ENCODE results near the gene SEMA4F. TPM values are rescaled to one million over a fixed set of nuclear protein-coding genes. Genes with fewer than 3 reads are reported as not detected.
"Not testable (repeated sequence)": the region's sequence is repeated elsewhere in the genome, so short reads cannot be mapped to it uniquely, and the experiment has no call there.

SEMA4F gene
- total RNA-seq, 1 donor from 2014 or later: 12.5 TPM

DNA sequence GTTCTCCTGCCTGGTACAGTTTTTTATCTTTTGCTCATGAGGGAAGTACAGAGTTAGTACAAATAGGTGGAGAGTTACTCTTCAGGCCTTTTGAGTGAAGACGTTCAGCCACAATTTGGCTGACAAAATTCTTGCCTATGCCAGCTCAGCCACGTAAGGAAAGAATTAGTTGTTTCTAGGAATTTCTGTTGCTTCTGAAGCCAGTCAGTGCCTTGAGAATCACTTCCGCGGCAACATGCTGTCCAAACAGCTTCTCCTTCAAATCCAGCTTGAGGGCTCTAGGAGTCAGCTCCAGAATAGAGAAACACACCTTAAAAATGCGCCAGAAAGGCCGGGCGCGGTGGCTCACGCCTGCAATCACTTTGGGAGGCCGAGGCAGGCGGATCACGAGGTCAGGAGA, 33.4 kb upstream of the SEMA4F start:
- H3K9me3 ChIP-seq (ENCODE audit: insufficient read depth, low read depth, low read length): no peaks in the 10 kb centered on the region
- FAIRE-seq (no peak), DNase-seq (ENCODE audit: low read depth) (no peak)
- Mint-ChIP-seq H3K27ac (ENCODE audit: unreplicated experiment) (no peak overlapping the region), H3K4me3 (ENCODE audit: unreplicated experiment) (no peak overlapping the region), H3K4me1 (ENCODE audit: low read depth, unreplicated experiment) (peaks cover 3% of the 10 kb centered on the region), H3K27me3 (ENCODE audit: low read depth, unreplicated experiment) (peaks cover 5% of the 10 kb centered on the region), H3K36me3 (ENCODE audit: low read depth, unreplicated experiment) (no peaks in the 10 kb centered on the region), H3K9me3 (ENCODE audit: unreplicated experiment) (no peaks in the 10 kb centered on the region)
- H3K79me2 ChIP-seq (ENCODE audit: insufficient read depth, low read length): no peaks in the 10 kb centered on the region
- H3K27me3 ChIP-seq (ENCODE audit: insufficient read depth, low read length): peaks cover 33% of the 10 kb centered on the region
- no peaks in the 10 kb centered on the region for H3K4me1 ChIP-seq (ENCODE audit: insufficient read depth, low read length)
- H3K4me3 ChIP-seq (ENCODE audit: insufficient read depth, low read depth, low read length): no peak overlapping the region
- no peak overlapping the region for H3K9ac ChIP-seq (ENCODE audit: low read length)
- H4K20me1 ChIP-seq (ENCODE audit: insufficient read depth, low read length): no peaks in the 10 kb centered on the region
- H3K27ac ChIP-seq (ENCODE audit: low read depth, low read length): no peak overlapping the region
- no peak overlapping the region for H2AFZ ChIP-seq (ENCODE audit: low read depth, low read length)
- TF ChIP-seq EZH2 (IDR thresholded peaks at IDR 0.05; ENCODE audit: insufficient read depth, low read length): no peak
- no peak overlapping the region for H3K4me2 ChIP-seq (ENCODE audit: low read length)
- no peaks in the 10 kb centered on the region for H3K36me3 ChIP-seq (ENCODE audit: insufficient read depth, low read length)

DNA sequence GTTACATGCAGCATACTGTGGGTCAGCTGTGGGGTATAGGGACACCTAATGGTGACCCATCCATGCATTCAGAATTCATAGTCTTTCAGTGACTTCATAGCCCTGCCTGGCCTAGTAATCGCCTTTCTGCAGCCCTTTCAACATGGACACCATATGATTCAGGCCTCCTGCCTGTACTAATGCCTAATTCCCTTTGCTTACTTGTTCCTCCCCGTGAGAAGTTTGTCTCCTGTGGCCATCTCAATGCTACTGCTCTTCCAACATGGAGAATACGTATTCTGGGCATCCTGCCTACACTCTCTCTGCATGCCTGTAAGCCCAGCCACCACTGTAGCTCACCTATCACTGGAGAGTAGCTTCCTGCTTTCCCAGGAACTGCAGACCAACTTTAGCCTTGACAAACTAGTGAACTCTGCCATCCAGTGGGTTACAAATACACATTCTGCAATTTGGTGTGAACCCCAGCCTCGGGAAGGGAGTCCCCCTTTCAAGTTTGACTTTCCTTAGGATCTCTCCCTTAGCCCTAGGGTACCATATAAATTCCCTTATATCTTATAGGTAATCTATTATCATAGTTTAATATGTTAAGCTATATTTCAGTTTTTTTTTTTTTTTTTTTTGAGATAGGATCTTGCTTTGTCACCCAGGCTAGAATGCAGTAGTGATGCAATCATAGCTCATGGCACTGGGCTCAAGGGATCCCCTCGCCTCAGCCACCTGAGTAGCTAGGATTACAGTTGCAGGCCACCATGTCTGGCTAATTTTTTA, 28.2 kb upstream of the SEMA4F start:
- no peak overlapping the region for H3K4me3 Mint-ChIP-seq (ENCODE audit: unreplicated experiment)
- FAIRE-seq (no peak), DNase-seq (ENCODE audit: low read depth) (no peak)
- H3K9me3 Mint-ChIP-seq (ENCODE audit: unreplicated experiment): no peaks in the 10 kb centered on the region
- Histone ChIP-seq H3K4me2 (ENCODE audit: low read length) (no peak overlapping the region), H4K20me1 (ENCODE audit: insufficient read depth, low read length) (no peaks in the 10 kb centered on the region), H3K4me1 (ENCODE audit: insufficient read depth, low read length) (no peaks in the 10 kb centered on the region), H3K27me3 (ENCODE audit: insufficient read depth, low read length) (peaks cover 2% of the 10 kb centered on the region), H3K79me2 (ENCODE audit: insufficient read depth, low read length) (no peaks in the 10 kb centered on the region), H3K9me3 (ENCODE audit: insufficient read depth, low read depth, low read length) (no peaks in the 10 kb centered on the region), H3K27ac (ENCODE audit: low read depth, low read length) (no peak overlapping the region), H3K36me3 (ENCODE audit: insufficient read depth, low read length) (no peaks in the 10 kb centered on the region), H3K9ac (ENCODE audit: low read length) (no peak overlapping the region), H3K4me3 (ENCODE audit: insufficient read depth, low read depth, low read length) (no peak overlapping the region), H2AFZ (ENCODE audit: low read depth, low read length) (no peak overlapping the region)
- no peaks in the 10 kb centered on the region for H3K27me3 Mint-ChIP-seq (ENCODE audit: low read depth, unreplicated experiment)
- no peak overlapping the region for H3K27ac Mint-ChIP-seq (ENCODE audit: unreplicated experiment)
- TF ChIP-seq EZH2 (IDR thresholded peaks at IDR 0.05; ENCODE audit: insufficient read depth, low read length): no peak
- TF ChIP-seq, protein P1, sequence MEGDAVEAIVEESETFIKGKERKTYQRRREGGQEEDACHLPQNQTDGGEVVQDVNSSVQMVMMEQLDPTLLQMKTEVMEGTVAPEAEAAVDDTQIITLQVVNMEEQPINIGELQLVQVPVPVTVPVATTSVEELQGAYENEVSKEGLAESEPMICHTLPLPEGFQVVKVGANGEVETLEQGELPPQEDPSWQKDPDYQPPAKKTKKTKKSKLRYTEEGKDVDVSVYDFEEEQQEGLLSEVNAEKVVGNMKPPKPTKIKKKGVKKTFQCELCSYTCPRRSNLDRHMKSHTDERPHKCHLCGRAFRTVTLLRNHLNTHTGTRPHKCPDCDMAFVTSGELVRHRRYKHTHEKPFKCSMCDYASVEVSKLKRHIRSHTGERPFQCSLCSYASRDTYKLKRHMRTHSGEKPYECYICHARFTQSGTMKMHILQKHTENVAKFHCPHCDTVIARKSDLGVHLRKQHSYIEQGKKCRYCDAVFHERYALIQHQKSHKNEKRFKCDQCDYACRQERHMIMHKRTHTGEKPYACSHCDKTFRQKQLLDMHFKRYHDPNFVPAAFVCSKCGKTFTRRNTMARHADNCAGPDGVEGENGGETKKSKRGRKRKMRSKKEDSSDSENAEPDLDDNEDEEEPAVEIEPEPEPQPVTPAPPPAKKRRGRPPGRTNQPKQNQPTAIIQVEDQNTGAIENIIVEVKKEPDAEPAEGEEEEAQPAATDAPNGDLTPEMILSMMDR (IDR thresholded peaks at IDR 0.05; ENCODE audit: insufficient read depth, low read depth, low read length): no peak
- no peaks in the 10 kb centered on the region for H3K4me1 Mint-ChIP-seq (ENCODE audit: low read depth, unreplicated experiment)
- H3K36me3 Mint-ChIP-seq (ENCODE audit: low read depth, unreplicated experiment): no peaks in the 10 kb centered on the region

DNA sequence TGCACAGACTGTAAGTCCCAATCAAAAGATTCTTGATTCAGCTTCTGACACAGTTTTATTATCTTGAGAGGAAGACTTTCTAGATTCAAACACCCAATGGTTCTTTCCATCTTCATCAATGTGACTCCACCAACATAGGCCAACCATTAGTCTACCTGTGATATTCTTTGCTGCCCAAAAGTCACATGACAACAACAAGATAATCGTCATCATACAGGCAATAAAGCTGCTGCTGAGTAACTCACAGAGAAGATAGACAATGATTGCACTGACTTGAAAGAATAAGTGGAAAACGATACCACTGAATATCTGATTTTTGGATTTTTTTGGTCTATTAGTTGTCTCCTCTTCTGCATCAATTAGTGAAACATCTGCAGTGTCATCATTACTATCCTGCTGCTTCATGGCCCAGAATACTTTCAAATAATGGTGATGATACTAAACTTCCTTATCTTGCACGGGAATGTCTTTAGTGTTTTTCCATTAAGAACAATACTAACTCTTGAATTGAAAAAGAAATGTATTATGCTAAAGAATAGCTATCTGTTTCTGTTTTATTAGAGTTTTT, 25.4 kb upstream of the SEMA4F start:
- no peaks in the 10 kb centered on the region for H3K4me1 ChIP-seq (ENCODE audit: insufficient read depth, low read length)
- H4K20me1 ChIP-seq (ENCODE audit: insufficient read depth, low read length): no peaks in the 10 kb centered on the region
- no peaks in the 10 kb centered on the region for H3K9me3 Mint-ChIP-seq (ENCODE audit: unreplicated experiment)
- no peak overlapping the region for H3K27ac Mint-ChIP-seq (ENCODE audit: unreplicated experiment)
- H3K36me3 Mint-ChIP-seq (ENCODE audit: low read depth, unreplicated experiment): no peaks in the 10 kb centered on the region
- no peak for TF ChIP-seq EZH2 (IDR thresholded peaks at IDR 0.05; ENCODE audit: insufficient read depth, low read length)
- TF ChIP-seq, protein P1 (IDR thresholded peaks at IDR 0.05; ENCODE audit: insufficient read depth, low read depth, low read length): no peak
- H2AFZ ChIP-seq (ENCODE audit: low read depth, low read length): no peak overlapping the region
- no peak for FAIRE-seq
- no peak overlapping the region for H3K9ac ChIP-seq (ENCODE audit: low read length)
- H3K4me2 ChIP-seq (ENCODE audit: low read length): no peak overlapping the region
- DNase-seq (ENCODE audit: low read depth): no peak
- no peaks in the 10 kb centered on the region for H3K9me3 ChIP-seq (ENCODE audit: insufficient read depth, low read depth, low read length)
- no peak overlapping the region for H3K27ac ChIP-seq (ENCODE audit: low read depth, low read length)
- no peak overlapping the region for H3K4me3 Mint-ChIP-seq (ENCODE audit: unreplicated experiment)
- H3K27me3 Mint-ChIP-seq (ENCODE audit: low read depth, unreplicated experiment): no peaks in the 10 kb centered on the region
- no peaks in the 10 kb centered on the region for H3K36me3 ChIP-seq (ENCODE audit: insufficient read depth, low read length)
- H3K79me2 ChIP-seq (ENCODE audit: insufficient read depth, low read length): no peaks in the 10 kb centered on the region
- H3K27me3 ChIP-seq (ENCODE audit: insufficient read depth, low read length): peaks cover 2% of the 10 kb centered on the region
- no peak overlapping the region for H3K4me3 ChIP-seq (ENCODE audit: insufficient read depth, low read depth, low read length)
- peaks cover 9% of the 10 kb centered on the region for H3K4me1 Mint-ChIP-seq (ENCODE audit: low read depth, unreplicated experiment)

DNA sequence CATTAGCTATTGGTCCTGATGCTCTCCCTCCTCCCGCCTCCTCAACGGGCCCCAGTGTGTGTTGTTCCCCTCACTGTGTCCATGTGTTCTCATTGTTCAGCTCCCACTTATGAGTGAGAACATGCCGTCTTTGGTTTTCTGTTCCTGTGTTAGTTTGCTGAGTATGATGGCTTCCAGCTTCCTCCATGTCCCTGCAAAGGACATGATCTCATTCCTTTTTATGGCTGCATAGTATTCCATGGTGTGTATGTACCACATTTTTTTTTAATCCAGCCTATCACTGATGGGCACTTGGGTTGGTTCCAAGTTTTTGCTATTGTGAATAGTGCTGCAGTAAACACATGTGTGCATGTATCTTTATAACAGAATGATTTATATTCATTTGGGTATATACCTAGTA, 23.6 kb upstream of the SEMA4F start:
- not testable (repeated sequence) for H3K4me1 ChIP-seq (ENCODE audit: insufficient read depth, low read length); H3K9me3 Mint-ChIP-seq (ENCODE audit: unreplicated experiment); H3K79me2 ChIP-seq (ENCODE audit: insufficient read depth, low read length); H3K27me3 ChIP-seq (ENCODE audit: insufficient read depth, low read length); H3K9ac ChIP-seq (ENCODE audit: low read length); H3K4me2 ChIP-seq (ENCODE audit: low read length); H3K27ac Mint-ChIP-seq (ENCODE audit: unreplicated experiment); FAIRE-seq; H3K9me3 ChIP-seq (ENCODE audit: insufficient read depth, low read depth, low read length); H3K36me3 ChIP-seq (ENCODE audit: insufficient read depth, low read length); DNase-seq (ENCODE audit: low read depth); H3K4me1 Mint-ChIP-seq (ENCODE audit: low read depth, unreplicated experiment); H3K4me3 Mint-ChIP-seq (ENCODE audit: unreplicated experiment); H3K36me3 Mint-ChIP-seq (ENCODE audit: low read depth, unreplicated experiment); H2AFZ ChIP-seq (ENCODE audit: low read depth, low read length); H3K4me3 ChIP-seq (ENCODE audit: insufficient read depth, low read depth, low read length); H3K27me3 Mint-ChIP-seq (ENCODE audit: low read depth, unreplicated experiment); H4K20me1 ChIP-seq (ENCODE audit: insufficient read depth, low read length); H3K27ac ChIP-seq (ENCODE audit: low read depth, low read length)

All from astrocyte (in vitro differentiated cells and primary cell).